Transverse colon (tissue), 4 donors: ENCODE results near the gene LRRC4C.

Experiments used
- EP300 ChIP-seq: sonication (generic); formaldehyde crosslinking; IDR thresholded peaks from one replicate; pipeline ENCODE4 v1.6.1; 2017; ENCODE audit warnings: antibody characterized with exemption, low read depth
- POLR2A ChIP-seq: fragments of 450-650 bp; IDR thresholded peaks from one replicate; pipeline ENCODE4 v1.6.1; 2016; ENCODE audit warnings: antibody characterized with exemption, mild to moderate bottlenecking, moderate library complexity
- POLR2AphosphoS5 ChIP-seq, 3 donors: sonication (generic); formaldehyde crosslinking; IDR thresholded peaks; one replicate each; pipeline ENCODE4 v1.6.1; 2016; ENCODE audit warnings: antibody characterized with exemption in 3 of 3
- TF ChIP-seq, protein P1 (sequence below), 5 experiments: fragments of 200-600 bp in 3 of 5; fragments of 450-650 bp in 2 of 5; sonication (generic) in 3 of 5; IDR thresholded peaks; 1 replicate in 2 of 5; 2 replicates in 3 of 5; pipeline ENCODE4 v1.5.1; 2016 to 2017; ENCODE audit warnings: antibody characterized with exemption in 5 of 5, inconsistent platforms in 3 of 5, mild to moderate bottlenecking in 2 of 5, moderate library complexity in 1 of 5

DNA sequence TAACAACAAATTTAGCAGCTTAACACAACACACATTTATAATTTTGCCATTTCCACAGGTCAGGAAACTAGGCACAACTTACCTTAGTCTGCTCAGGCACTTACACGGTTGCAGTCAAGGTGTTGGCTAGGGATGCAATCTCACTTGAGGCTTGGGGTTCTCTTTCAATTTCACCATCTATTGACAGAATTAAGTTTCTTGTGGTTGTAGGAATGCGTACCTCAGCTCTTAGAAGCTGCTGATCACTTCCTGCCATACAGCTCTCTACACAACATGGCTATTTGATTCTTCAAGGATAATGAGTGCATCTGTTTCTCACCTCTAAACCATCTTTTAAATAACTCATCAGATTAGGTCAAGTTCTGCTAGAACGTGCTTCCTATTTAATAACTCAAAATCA is 968.1 kb downstream of the LRRC4C start:
- TF ChIP-seq, protein P1, sequence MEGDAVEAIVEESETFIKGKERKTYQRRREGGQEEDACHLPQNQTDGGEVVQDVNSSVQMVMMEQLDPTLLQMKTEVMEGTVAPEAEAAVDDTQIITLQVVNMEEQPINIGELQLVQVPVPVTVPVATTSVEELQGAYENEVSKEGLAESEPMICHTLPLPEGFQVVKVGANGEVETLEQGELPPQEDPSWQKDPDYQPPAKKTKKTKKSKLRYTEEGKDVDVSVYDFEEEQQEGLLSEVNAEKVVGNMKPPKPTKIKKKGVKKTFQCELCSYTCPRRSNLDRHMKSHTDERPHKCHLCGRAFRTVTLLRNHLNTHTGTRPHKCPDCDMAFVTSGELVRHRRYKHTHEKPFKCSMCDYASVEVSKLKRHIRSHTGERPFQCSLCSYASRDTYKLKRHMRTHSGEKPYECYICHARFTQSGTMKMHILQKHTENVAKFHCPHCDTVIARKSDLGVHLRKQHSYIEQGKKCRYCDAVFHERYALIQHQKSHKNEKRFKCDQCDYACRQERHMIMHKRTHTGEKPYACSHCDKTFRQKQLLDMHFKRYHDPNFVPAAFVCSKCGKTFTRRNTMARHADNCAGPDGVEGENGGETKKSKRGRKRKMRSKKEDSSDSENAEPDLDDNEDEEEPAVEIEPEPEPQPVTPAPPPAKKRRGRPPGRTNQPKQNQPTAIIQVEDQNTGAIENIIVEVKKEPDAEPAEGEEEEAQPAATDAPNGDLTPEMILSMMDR (IDR thresholded peaks at IDR 0.05): no peak
- TF ChIP-seq POLR2A (no peak), POLR2AphosphoS5 (IDR thresholded peaks at IDR 0.05) (no peak), EP300 (no peak)
